ENCODE results near the gene TNFRSF13B.
A peak's percentile ranks its signal among the peaks of the same experiment; 100 is the strongest.
"Not testable (repeated sequence)": the region's sequence is repeated elsewhere in the genome, so short reads cannot be mapped to it uniquely, and the experiment has no call there.

Gene TNFRSF13B

DNA sequence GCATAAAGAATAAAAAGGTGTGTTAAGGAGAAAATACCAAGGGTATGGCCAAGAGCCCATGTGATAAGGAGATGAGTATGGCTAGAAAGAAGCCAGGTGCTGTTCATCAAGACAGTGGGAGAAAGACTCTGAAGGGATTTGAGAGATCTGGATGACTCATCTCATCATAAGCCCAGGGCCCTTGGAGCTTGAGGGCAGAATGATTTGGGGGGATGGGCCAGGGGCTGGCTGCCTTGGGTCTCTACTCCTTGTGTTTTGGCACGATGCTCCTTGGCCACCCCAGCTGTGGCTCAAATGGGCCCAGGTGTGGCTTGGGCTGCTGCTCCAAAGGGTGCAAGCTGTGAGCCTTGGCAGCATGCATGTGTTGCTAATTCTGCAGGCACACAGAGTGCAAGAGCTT, 14.5 kb upstream of the TNFRSF13B start:
- no peak for DNase-seq

DNA sequence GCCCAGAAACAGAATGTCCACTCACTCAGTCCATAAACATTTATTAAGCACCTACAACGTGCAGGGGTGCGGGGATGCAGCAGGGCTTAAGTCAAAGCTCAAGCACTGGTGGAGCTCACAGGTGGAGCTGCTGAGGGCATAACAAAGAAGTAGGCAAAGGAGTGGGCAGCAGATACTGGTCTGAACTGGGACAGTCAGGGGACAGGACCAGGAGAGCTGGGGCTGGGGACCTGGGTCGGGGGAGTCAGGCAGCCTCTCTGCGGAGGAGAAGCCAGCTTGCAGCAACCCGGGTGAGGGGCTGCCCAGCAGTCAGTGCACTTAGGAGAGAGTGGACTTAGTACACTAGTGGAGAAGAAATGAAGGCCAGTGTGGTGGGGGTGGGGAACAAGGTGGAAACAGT, 10.0 kb upstream of the TNFRSF13B start:
- DNase-seq: no peak

DNA sequence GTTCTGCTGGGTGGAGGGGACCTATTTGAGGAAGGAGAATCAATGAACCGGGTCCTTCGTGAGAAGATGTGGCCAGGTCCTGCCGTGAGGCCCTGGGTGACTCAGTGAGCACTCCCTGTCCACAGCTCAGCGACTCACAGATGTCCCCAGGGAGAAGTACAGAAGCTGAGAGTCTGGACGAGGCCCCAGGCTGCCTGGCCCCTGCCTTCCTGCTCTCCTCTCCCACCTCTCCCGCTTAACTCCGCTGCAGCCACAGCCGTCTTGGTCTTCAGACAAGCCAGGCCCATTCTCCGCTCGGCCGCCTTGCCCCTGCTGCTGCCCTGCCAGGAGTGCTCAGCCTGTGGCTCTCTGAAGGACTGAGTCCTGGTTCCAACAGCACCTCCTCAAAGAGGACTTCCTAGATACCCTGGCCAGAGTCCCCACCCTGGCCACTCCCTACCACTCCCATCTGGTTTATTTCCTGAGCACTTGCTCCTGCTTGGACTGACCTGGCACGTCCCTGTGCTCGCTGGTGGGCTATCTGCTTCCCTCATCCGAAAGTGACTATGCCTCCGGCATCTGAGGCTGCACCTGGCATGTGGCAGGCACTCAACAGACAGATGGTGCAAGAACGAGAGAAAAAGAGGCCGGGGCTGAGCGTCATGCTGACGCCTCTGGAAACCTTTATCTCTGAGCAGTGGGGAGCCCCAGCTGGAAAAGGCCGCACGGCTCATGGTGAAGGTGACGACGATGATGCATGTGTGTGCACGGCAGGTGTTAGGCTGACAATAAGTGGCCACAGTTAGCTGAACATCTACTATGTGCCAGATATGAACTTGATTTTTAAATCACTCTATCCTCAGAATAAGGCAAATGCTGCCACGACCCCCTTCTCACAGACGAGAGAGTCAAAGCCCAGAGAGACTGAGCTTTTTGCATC, 9.2 kb upstream of the TNFRSF13B start:
- no peak for DNase-seq

DNA sequence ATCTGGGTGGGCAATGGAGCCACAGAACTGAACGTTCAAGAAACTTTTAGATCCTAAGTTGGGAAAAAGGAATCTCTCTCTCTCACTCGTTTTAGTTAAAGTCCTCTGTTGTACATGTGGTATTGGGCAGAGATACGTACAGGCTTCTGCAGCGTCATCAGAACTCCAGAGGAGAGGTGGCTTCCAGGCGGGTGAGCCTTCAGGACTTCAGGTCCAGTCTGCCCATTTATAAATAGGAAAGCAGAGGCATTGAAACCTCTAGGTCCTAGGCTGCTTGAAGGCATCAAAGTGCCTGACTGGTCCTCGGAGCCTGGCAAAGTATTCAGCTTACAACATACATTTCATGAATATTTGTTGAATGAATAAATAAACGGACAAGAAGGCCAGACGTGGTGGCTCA, 8.1 kb upstream of the TNFRSF13B start:
- DNase-seq: no peak

DNA sequence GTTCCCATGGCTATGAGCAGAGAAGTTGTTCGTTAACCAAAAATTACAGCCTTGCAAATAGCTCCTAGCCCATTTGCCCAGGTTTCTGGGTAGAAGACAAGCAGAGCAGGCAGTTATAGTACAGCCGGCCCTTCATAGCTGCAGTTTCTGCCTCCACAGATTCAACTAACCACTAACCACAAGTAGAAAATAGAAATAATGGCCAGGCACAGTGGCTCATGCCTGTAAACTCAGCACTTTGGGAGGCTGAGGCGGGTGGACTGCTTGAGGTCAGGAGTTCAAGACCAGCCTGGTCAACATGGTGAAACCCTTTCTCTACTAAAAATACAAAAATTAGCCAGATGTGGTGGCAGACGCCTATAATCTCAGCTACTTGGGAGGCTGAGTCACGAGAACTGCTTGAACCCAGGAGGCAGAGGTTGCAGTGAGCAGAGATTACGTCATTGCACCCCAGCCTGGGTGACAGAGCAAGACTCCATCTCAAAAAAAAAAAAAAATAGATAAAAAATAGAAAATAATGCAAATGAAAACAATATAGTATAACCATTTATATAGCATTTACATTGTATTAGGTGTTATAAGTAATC, 7.4 kb upstream of the TNFRSF13B start:
- DNase-seq: not testable (repeated sequence)

DNA sequence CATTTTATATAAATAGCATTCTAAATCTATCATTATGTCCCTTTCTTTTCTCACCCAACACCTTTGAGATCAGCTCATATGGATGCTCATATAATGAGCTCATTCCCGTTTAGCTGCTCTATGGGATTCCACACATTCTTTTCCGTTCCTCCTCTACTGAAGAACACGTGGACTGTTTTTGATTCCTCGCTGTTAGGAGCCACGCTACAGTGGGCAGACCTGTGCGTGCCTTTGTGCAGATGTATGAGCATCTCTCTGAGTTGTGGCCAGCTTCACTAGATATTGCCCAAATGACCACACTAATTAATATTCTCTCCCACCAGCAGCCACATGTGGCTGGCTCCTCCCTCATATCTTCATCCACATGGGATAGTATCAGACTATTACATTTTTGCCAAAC, 6.0 kb upstream of the TNFRSF13B start:
- DNase-seq: no peak

DNA sequence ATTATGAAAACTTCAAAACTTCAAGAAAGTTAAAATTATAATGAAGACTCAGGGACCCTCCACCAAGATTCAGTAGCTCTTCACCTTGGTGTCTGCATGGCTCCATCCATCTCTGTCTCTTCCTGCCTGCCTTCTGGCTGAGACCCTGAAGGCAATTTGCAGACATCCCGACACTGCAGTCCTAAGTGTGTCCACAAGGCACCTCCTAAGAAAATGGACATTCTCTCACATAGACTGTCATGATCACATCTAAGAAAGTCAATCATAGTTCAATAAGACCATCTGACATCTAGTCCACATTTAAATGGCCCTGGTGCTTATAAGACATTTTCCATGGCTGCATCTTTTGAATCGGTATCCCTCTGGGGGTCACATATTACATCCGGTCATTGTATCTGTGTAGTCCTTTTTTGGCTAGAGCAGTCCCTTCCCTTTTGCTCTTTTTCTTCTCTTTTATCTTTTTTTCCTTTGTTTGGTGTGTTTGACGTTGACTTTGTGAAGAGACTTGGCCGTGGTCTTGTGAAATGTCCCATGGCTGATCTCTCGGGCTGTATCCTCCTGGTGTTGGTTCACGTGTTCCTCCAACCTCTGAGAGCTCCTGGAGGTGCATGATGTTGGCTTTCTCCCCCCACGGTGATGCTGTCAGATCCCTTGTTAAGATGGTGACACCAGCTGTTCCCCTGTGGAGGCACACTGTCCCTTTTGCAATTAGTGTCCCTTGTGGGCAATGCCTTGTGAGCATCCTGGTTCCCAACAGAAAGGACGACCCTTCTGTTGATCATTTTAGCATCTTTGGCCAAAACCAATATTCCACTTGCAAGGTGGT, 5.0 kb upstream of the TNFRSF13B start:
- DNase-seq: no peak

DNA sequence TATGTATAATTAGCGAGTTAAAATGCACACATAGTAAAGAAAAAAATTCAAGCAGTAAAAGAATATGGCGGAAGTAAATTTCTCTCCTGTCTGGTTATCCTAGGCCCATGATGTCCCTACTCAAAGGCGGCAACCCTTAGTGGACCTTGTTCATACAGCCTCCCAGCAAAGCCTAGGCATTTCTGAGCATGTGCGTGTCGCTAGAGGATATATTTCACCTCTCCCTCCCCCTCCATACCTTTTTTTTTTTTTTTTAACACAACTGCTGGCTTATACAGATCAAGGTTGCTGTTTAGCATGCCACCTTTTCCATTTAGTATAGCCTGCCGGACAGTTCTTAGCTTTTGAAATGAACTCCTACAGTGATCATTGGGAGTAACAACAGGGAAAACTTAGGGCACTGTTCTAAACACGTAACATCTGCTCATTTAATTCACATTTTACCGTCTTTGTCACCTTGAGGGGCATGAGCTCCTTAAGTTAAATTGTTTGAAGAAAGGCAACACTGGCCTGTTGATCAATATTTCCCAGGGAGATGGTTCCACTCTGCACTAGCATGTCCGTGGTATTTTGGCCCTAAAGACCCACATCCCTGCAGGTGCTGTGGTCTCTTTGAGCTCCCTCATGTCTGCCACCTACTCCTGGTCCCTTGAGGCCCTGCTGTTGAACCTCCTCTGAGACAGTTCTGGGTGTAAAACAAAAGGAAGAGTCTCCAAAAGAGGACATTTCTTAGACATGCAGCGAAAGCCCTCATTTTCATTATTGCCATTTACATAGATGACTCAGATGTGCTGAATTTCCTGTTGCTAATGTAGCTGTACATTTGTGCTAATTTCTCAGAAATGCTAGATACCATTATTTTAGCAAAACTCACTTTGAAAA, 4.1 kb upstream of the TNFRSF13B start:
- DNase-seq: no peak

DNA sequence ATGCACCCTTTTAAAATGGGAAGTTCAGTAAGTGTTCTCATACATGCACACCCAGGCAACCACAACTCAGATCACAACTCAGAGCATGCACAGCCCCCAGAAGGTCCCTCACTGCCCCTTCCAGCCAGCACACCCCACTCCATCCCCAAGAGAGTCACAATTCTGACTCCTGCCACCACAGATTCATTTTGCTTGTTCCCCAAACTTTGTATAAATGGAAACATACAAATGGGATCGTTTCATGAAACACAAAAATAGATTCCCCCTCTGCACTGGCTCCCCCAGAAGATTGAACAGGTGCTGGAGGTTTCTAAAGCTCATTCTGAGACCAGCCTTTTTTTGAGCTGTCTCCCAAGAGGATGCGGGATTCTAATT, 3.3 kb upstream of the TNFRSF13B start:
- DNase-seq: no peak

DNA sequence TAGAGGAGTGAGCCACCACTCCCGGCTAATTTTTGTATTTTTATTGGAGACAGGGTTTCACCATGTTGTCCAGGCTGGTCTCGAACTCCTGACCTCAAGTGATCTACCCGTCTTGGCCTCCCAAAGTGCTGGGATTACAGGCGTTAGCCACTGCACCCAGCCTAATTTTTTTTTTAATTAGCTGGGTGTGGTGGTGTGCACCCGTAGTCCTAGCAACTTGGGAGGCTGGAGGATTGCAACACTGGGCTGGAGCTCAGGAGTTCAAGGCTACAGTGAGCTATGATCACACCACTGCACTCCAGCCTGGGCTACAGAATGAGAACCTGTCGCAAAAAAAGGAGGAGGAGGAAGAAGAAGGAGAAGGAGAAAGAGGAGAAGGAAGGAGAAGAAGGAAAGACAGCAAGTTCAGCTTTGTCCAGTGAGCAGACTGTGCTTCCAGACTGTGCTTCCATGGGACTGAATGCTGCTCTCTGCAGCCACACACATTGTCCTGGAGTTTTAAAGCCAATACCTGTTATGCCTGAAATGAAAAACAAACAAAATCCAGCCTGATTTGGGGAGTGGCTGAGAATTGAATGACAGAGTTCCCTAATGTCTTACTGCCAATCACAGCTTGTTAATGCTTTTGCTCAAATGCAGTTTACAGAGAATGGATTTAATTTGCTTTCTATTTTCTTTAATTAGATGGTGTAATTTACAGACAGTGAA, 2.8 kb upstream of the TNFRSF13B start:
- DNase-seq: peak; percentile 68

DNA sequence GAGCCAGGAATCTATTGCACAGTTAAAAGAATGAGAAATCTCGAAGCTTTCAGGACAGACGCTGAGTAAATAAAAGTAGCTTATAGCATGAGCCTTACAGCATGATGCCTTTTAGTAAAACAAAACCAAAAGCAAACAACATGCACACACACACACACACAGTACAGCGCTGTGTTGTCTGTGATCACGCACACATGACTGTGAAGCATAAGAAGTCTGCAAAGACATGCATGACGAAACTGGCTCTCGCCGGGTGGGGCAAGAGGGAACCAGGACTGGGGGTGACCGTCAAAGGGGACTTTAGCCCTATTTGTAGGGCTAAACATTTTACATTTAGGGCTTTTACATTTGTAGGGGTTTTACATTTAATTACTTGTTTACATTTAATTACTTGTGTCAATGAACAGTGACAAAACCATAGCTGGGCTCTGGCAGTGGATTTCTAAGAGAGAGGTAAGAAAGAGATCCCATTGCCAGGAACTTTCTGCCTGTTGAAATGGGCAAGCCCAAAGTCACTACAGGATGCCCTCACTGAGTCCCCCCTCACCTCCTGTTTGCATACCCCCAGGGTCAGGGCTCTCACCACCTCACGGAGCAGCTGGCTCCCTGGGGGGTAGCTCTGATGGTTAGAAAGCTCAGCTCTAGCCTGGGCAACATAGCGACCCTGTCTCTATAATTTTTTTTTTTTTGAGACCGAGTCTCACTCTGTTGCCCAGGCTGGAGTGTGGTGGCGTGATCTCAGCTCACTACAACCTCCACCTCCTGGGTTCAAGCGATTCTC, 2.0 kb upstream of the TNFRSF13B start:
- DNase-seq: peak; percentile 68

DNA sequence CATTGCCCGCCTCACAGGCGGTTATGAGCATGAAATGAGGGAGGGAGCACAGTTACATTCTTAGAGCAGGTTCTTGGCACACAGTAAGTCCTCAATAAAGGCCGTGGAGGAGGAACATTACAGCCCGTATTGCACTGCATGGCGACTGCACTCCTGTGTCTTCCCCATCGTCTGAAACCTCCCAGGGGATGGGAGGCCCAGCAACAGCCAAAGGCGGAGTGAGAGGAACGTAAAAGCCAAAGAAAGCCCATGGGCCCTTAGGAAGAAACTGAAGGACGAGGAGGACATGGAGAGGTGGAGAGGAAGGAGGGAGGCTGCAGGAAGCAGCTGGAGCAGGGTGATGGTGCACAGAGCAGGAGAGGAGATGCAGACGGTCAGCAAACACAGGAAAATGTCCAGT, 1.1 kb upstream of the TNFRSF13B start:
- not testable (repeated sequence) for DNase-seq

DNA sequence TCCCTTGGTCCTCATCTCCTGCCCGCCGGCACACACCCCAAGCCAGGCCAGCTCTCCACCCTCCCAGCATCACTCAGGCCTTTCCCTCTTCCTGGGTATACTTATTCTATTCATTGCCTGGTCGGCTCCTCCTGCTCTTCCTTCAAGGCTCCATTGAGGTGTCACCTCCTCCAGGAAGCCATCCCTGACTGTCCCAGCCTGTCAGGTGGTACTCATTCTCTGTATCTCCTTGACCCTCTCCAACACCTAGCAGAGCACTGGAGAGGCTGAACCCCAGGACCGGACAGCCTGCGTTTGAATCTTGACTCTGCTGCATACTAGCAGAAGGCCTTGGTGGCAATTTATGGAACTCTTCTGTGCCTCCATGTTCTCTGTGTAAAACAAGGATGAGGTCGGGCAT, 428 bp upstream of the TNFRSF13B start:
- DNase-seq: no peak

DNA sequence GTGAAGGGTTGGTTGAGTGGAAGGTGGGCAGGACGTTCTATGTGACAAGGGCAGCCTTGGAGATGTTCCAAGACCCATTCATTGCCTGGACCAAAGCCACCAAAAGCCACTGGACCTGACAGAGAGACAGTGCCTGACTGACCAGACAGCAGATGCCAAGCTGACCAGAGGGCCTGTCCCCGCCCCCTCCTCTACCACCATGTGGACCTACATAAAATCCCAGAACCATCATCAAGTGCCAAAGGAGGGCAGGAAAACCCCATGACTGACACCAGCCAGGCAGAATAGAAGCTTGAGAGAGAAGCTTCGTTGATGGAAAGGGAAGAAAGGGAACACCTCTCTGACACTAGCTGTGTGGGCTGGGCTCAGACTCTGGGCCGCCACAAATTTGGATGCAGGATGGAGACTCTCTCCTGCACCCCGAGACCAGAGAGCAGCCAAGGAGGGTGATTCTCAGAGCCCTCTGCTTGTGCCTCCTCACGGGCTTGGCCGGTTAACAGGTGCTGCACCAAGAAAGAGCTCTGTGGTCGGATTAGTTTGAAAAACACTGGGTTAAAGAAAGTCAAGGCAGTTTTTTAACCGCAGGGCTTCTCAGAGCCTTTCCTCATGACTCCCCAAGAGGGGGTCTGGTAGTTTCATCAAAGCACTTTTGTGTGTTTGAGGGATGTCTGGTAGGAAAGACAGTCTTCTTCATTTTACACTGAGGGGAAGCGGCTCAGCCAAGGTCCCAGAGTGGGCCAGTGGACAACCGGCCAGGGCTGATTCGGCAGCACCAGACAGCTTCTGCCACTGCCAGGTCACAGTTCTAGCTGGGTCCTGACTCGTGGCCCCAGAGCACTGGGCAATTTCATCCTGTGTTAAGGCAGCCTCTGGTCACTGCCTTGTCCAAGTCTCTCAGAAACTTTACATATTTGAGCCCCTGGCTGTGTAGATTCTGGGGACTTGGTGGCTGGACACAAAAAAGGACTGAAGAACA, 1.7 kb downstream of the TNFRSF13B start:
- no peak for DNase-seq

DNA sequence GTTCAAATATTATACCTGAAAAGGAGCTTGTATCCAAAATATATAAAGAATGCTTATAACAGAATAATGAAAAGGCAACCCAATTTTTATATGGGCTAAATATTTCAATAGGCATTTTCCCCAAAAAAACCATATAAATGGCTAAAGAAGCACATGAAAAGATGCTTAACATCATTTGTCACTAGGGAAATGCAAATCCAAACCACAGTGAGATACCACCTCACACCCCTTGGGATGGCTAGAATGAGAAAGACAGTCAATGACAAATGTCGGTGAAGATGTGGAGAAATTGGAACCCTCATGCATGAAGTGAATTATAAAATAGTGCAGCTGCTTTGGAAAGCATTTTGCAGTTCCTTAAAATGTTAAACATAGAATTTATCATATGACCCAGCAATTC, 3.1 kb downstream of the TNFRSF13B start:
- no peak for DNase-seq

DNA sequence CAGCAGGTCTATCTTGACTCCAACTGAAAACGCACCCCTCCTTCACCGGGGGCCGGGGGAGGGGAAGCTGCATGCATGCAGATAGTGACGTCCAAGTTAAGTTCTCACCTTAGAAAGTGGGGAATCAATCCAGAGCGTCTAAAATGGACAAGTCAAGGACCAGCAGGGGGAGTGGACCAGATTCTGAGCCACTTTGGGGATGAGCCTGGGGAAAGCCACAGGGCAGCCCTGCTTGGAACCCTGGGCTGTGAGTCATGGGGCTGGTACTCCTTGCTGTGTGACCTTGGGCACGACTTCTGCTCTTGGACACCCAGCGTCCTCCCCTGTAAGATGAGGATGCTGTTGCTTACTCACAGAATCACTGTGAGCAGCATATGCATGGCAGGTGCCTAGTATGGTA, 9.1 kb downstream of the TNFRSF13B start:
- DNase-seq: no peak

DNA sequence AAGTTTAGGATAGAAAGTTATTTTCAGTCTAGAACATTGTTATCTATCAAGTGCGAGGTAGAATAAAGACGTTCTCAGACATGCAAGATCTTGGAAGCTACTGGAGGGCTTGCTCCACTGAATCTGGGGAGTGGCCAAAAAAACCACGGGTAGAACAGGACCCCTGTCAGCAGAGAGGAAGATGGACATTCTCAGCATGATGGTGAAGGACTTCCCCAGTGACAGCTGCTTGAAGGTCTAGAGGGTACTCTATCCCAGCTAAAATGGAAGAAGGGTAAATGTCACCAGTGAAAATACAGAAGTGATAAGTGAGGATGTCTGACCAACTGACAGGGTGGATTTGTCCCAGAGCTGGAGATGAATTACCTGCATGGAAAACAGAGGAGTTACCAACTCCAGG, 10.1 kb downstream of the TNFRSF13B start:
- DNase-seq: no peak

DNA sequence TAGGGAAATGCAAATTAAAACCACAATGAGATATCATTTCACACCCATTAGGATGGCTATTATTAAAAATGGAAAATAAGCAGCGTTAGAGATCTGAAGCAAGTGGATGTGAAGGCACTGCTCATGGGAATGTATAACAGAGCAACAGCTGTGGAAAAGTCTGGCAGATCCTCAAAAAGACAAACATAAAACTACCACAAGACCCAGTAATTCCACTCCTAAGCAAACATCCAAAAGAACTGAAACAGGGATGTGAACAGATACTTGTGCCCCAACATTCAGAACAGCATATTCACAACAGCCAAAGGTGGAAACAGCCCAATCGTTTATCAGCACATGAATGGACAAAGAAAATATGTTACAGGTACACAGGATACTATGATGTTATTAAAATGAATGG, 10.9 kb downstream of the TNFRSF13B start:
- not testable (repeated sequence) for DNase-seq

DNA sequence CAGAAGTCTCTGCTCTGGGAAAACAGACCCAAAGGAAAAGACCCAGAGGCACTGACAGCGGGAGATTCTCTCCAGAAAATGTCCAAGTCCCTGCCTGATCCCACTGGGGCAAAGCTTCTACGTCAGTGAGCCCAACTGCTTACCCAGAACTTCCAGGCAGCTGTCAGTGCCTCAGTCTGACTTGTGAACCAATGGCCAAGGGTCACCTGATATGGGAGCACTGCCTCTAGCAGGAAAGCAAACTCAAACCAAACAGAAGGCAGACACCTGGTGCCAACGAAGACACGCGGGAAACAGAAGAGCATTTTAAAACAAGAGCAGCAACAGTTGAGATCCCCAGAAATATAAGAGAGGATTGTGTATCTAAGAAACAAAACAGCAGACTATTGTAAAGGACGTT, 16.9 kb downstream of the TNFRSF13B start:
- not testable (repeated sequence) for DNase-seq

DNA sequence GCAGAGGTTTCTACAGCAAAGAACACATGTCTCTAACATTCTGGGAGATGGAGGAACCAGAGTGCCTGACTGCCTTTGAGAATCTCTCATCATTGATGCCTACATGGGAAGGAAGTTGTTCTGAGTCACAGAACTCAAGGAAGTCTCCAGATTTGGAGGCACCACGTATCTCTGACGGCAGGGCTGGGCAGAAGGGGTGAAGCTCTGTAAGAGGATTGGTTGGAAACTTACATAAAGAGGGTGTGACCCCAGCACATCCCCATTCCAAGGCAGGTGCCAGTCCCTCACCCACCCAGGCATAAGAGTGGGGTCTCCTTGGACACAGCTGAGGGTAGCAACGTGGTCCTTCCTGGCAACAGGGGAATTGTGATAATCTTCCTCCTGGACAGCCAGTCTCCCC, 17.4 kb downstream of the TNFRSF13B start:
- DNase-seq: no peak
